Measurements from ENCODE around the gene SOAT1.
"Not testable (repeated sequence)": the region's sequence is repeated elsewhere in the genome, so short reads cannot be mapped to it uniquely, and the experiment has no call there.

SOAT1 gene

GRCh38 chr1:179385510-179385909, 91.9 kb downstream of the SOAT1 start:
- Histone ChIP-seq H3K4me3 (ENCODE audit: low read length) (no peak overlapping the region), H3F3A (ENCODE audit: control insufficient read depth, insufficient read depth) (no peaks in the 10 kb centered on the region), H3K36me3 (ENCODE audit: control insufficient read depth, low read length) (no peaks in the 10 kb centered on the region), H3K4me1 (ENCODE audit: control insufficient read depth, low read length) (no peaks in the 10 kb centered on the region), H3K27ac (ENCODE audit: low read depth, low read length) (no peak overlapping the region), H3K27me3 (ENCODE audit: control insufficient read depth, low read length) (no peaks in the 10 kb centered on the region), H3K9me2 (replicated peaks; ENCODE audit: control insufficient read depth, low read length) (no peaks in the 10 kb centered on the region), H3K9me3 (ENCODE audit: control insufficient read depth, insufficient read depth, low read length) (no peaks in the 10 kb centered on the region), H3K79me2 (ENCODE audit: control insufficient read depth, low read length) (no peaks in the 10 kb centered on the region), H3K4me2 (ENCODE audit: low read length) (no peak overlapping the region), H4K20me1 (ENCODE audit: control insufficient read depth, insufficient read depth, low read depth, low read length) (no peaks in the 10 kb centered on the region)
- TF ChIP-seq EZH2phosphoT487 (IDR thresholded peaks at IDR 0.05; ENCODE audit: borderline replicate concordance, low read length) (no peak), CTCF (IDR thresholded peaks at IDR 0.05; ENCODE audit: low read depth, low read length, poor library complexity, severe bottlenecking) (no peak)

- no peak overlapping the region for H3K4me3 ChIP-seq (ENCODE audit: low read length)
- no peaks in the 10 kb centered on the region for H4K20me1 ChIP-seq (ENCODE audit: control insufficient read depth, insufficient read depth, low read depth, low read length)
- no peaks in the 10 kb centered on the region for H3K79me2 ChIP-seq (ENCODE audit: control insufficient read depth, low read length)
Measured at GRCh38 chr1:179393721-179394120, 100.1 kb downstream of the SOAT1 start.

DNA sequence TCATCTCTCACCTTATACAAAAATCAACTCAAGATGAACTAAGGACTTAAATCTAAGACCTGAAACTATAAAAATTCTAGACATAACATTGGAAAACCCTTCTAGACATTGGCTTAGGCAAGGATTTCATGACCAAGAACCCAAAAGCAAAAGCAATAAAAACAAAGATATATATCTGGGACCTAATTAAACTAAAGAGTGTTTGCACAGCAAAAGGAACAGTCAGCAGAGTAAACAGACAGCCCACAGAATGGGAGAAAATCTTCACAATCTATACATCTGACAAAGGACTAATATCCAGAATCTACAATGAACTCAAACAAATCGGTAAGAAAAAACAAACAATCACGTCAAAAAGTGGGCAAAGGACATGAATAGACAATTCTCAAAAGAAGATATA, 105.8 kb downstream of the SOAT1 start:
- not testable (repeated sequence) for H3K27me3 ChIP-seq (ENCODE audit: control insufficient read depth, low read length); H3K4me3 ChIP-seq (ENCODE audit: low read length); H3K4me2 ChIP-seq (ENCODE audit: low read length); H4K20me1 ChIP-seq (ENCODE audit: control insufficient read depth, insufficient read depth, low read depth, low read length); H3K27ac ChIP-seq (ENCODE audit: low read depth, low read length); H3K9me3 ChIP-seq (ENCODE audit: control insufficient read depth, insufficient read depth, low read length); H3F3A ChIP-seq (ENCODE audit: control insufficient read depth, insufficient read depth); H3K79me2 ChIP-seq (ENCODE audit: control insufficient read depth, low read length); H3K9me2 ChIP-seq (replicated peaks; ENCODE audit: control insufficient read depth, low read length); H3K36me3 ChIP-seq (ENCODE audit: control insufficient read depth, low read length); H3K4me1 ChIP-seq (ENCODE audit: control insufficient read depth, low read length)

More at GRCh38 chr1:179393721-179394120, 100.1 kb downstream of the SOAT1 start:
- Histone ChIP-seq H3K9me3 (ENCODE audit: control insufficient read depth, insufficient read depth, low read length) (no peaks in the 10 kb centered on the region; the same call in 1 of the 2 replicates), H3K9me2 (replicated peaks; ENCODE audit: control insufficient read depth, low read length) (no peaks in the 10 kb centered on the region), H3F3A (ENCODE audit: control insufficient read depth, insufficient read depth) (no peaks in the 10 kb centered on the region), H3K27me3 (ENCODE audit: control insufficient read depth, low read length) (no peaks in the 10 kb centered on the region), H3K4me2 (ENCODE audit: low read length) (no peak overlapping the region), H3K4me1 (ENCODE audit: control insufficient read depth, low read length) (no peaks in the 10 kb centered on the region), H3K27ac (ENCODE audit: low read depth, low read length) (no peak overlapping the region), H3K36me3 (ENCODE audit: control insufficient read depth, low read length) (no peaks in the 10 kb centered on the region)
- TF ChIP-seq CTCF (IDR thresholded peaks at IDR 0.05; ENCODE audit: low read depth, low read length, poor library complexity, severe bottlenecking): no peak
- TF ChIP-seq EZH2phosphoT487 (IDR thresholded peaks at IDR 0.05; ENCODE audit: borderline replicate concordance, low read length): no peak
